HG03439 (cell line): ENCODE measurements around the gene C12orf75.
"Not testable (repeated sequence)": the region's sequence is repeated elsewhere in the genome, so short reads cannot be mapped to it uniquely, and the experiment has no call there.

Experiments
- ATAC-seq: cut with Tn5 transposase; IDR thresholded peaks from one replicate; pipeline ENCODE4 v1.9.1; 2021; ENCODE audit warnings: mild to moderate bottlenecking, moderate library complexity; ENCODE audit not compliant: unreplicated experiment

C12orf75 gene

DNA sequence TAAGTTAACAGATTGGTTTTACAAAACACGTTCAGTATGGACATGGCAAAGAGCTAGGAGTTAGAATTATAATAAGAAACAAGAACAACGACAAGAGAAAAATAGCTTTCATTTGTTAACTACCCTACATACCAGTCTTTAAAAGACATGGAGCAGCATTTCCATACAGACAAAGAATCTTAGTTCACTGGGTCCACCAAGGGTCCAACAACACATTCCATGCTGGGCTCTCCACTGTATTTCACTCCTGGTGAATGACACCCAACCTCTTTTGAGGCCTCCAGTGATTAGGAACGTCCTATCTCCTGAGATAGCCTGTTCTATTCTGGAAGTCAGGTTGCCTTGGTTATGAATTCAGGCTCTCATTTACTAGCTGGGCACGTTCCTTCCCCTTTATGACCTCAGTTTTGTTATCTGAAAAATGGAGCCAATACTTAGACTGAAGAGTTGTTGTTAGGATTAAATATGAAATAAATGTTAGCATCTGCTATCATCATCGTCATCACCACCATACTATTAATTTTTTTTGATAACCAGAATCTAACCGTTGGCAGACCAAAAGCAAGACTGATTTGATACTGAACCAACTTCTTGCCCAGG, 37.7 kb downstream of the C12orf75 start:
- ATAC-seq, result no peak

DNA sequence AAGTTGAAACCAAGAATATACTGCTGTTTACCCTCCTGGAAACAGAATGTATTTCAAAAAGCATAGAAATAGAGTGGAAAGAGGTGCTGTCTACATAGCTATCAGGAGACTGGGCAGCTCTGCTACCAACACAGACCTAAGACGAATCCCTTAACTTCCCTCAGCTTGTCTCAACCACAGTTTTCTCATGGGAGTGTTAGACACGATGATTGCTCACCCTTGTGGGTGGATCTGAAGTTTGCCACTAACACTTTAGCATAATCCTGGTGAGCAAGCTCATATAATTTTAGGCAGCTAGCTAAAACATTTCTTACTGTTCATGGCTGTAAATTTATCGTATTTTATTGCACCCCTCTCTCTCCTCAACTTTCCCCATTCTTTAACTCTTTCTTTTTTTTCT, 38.5 kb downstream of the C12orf75 start:
- ATAC-seq, result no peak

DNA sequence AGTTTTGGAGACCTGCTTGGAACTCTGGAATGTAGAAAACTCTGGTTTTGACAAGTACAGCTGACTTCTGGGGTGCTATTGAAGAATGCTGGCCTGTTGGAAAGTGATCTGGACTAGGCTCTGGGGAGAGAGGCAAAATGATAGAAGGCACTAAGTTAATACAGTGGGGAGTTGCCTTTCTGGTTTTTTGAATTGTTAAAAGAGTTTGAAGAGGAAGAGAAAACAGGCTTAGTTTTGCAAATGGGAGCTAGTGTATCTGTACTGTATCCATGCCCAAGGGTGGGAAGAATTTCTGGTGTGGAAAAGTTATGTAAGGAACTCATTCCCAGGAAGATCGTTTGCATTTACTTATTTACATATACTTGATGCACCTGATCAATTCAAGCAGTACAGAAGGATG, 43.8 kb downstream of the C12orf75 start:
- no peak for ATAC-seq

DNA sequence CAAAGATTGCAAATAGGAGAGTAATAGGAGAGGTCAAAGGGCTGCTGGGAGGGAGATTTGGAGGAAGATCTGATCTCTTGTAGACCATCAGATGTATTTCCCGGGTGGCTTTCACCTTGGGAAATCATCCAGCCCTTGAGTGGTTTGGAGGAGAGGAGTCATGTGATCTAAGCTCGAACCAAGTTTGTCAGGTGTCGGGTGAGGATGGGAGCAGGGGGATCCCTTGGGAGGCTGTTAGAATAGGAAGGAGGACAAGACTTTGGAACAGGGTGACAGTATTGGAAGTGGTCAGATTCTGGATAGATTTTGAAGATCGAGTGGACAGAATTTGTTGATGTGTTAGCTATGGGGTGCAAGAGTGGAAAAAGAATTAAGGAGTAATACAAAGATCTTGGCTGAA, 46.6 kb downstream of the C12orf75 start:
- no peak for ATAC-seq

DNA sequence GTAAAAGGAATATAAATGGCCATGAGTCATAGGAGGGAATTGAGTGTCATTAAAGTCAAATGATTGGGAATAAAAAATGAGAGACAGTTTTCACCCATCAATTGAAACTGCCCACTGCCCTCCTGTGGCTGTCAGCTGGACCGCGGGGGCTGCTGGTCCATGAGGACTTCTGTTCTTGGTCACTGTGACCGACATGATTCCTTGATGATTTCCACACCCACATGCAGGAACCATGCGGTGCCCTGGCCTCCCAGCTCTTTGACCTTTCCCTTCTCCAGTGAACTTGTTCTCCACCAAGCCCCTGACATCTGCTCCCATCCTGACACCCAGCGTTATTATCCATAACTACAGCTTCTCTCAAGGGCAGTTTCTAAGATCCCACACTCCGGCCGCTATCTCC, 48.4 kb downstream of the C12orf75 start:
- no peak for ATAC-seq

- no peak for ATAC-seq
These were observed 52.5 kb downstream of the C12orf75 start for GRCh38 chr12:105382771-105383622.

- ATAC-seq, result no peak
These were observed 53.7 kb downstream of the C12orf75 start for GRCh38 chr12:105384220-105384619.

GRCh38 chr12:105384916-105385535, 54.5 kb downstream of the C12orf75 start:
- ATAC-seq, result no peak

DNA sequence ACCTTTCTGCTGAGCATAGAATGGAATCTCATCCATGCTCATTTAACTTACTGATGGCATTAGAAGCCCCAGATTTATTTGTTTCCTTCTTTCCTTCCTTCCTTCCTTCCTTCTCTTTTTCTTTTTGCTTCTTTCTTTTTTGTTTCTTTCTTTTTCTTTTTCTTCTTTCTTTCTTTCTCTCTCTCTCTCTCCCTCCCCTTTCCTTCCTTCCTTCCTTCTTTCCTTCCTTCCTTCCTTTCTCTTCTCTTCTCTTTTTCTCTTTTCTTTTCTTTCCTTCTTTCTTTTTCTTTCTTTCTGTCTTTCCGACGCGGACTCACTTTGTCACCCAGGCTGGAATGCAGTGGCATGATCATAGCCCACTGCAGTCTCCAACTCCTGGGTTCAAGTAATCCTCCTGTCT, 55.9 kb downstream of the C12orf75 start:
- ATAC-seq, result no peak

- no peak for ATAC-seq
These were observed 60.7 kb downstream of the C12orf75 start for GRCh38 chr12:105391231-105391630.

- ATAC-seq, result no peak
These were observed 63.1 kb downstream of the C12orf75 start for GRCh38 chr12:105393587-105393986.

GRCh38 chr12:105396024-105396423, 65.5 kb downstream of the C12orf75 start:
- no peak for ATAC-seq

DNA sequence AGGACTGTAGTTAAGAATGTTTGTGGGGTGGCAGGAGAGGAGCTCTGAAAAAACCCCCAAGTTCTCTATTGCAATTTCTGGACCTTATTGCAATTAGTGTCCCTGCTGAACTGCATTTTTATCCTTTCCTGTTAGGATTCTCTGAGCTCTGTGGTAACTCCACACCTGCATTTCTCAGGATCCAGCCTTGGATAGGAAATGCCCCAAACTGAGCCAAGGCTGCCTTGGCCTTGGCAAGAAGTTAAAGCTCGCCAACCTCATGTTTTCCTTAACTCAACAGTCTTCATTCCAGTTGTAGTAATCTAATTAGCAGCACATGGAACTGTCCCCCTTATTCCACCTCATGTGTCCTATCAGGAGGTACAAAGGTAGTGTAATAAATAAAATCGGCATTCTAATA, 66.5 kb downstream of the C12orf75 start:
- ATAC-seq, result no peak

DNA sequence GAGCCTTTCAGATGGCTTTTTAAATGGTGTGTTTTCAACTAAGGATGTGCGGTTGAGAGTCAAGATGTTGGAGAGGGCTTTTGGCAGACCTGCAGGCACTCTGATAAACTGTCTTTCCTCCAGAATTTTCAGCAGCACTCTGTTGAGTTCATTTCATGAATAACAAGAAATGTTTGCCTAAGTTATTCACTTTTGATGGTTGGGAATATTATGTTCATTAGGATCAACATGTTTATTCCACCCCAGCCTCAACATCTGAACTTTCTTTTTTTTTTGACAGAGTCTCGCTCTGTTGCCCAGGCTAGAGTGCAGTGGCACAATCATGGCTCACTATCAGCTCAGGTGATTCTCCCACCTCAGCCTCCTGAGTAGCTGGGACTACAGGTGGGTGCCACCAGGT, 68.4 kb downstream of the C12orf75 start:
- ATAC-seq, result no peak

DNA sequence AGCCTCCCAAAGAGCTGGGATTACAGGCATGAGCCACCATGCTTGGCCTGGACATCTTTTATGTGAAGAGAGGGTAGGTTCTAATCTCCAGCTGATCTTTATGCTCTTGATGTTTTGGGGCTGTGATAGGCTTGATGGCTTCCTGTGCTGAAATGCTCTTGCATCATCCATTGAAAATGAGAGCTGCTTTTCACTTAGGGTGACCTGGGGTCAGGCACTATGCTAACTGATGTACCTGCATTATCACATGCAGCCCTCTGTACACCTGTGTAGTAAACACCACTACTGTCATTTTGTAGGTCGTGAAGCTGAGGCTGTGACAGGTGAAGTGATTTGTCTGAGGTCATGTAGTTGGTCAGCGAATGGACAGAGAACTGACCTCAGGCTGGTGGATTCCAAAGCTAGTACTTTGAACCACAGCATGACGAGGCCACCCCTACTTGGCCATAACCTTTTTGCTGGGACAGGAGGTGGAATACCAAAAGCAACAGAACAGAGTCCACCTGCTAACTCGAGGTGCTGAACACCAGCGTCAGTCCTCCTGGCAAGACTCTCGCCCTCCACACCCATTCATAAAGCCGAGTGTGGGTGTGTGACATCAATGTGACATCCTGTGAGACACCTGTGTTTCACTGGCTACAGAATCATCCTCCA, 69.1 kb downstream of the C12orf75 start:
- no peak for ATAC-seq

- ATAC-seq, result no peak
These were observed 69.7 kb downstream of the C12orf75 start for GRCh38 chr12:105400227-105400626.

DNA sequence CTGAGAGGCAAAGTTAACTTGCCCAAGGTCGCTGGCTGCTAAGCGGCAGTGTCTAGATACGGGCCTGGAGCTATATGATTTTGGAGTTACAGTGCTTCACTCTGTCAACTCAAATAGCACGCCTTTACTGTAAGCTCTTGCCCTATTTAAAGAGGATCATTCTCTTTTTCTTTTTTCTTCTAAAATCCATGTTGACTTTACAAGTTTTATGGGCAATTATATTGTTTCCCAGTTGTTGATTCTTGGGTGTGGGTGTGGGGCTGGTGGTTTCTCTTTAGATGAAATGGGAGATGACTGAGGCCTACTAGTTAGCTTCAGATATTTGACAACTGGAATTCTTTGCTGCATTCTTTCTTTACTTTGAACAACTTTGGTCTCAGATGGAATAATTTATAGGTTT, 70.7 kb downstream of the C12orf75 start:
- ATAC-seq, result no peak

DNA sequence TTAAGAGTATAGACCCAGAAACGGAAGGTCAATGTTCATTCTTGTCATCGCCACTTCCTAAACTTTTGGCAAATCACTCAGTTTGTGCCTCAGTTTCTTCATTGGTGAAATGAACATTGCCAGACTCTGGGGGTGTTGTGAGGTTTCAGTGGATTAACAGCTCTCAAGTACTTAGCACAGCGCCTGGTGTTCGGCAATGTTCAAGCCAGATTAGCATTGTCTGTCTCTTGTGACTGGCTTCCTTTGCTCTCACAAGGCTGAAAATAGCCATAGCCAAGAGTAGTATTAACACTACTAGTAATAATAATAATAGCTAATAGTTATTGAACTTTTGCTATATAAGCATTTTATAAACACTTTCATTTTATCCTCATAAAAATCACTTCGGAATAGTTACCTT, 71.9 kb downstream of the C12orf75 start:
- ATAC-seq, result no peak

GRCh38 chr12:105403095-105403494, 72.6 kb downstream of the C12orf75 start:
- no peak for ATAC-seq

- not testable (repeated sequence) for ATAC-seq
These were observed 73.6 kb downstream of the C12orf75 start for GRCh38 chr12:105404134-105404533.

- ATAC-seq, result no peak
These were observed 76.0 kb downstream of the C12orf75 start for GRCh38 chr12:105406497-105406896.

DNA sequence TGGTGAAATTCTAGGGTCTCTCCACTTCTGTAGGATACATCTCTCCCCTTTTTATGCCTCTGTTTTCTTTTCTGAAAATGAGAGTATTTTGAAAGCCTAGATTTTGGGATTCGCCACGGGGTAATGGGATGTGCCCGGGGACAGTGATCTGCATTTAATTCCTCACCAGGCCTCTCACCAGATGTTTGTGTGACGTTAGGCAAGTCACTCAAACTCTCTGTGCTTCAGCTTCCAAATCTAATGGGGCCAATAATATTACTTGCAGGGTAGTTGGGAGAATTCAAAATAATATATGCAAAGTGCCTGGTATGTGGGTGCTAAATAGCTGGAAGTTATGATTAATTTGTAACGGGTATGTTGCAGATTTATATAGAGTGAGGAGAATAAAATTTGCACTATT, 78.8 kb downstream of the C12orf75 start:
- ATAC-seq, result no peak
